OCI-M2 (cell line): ENCODE results near the gene SNAPIN.
"Not testable (repeated sequence)": the region's sequence is repeated elsewhere in the genome, so short reads cannot be mapped to it uniquely, and the experiment has no call there.

Experiments used
- DNase-seq: peaks from one replicate; lab custom pipeline; 2025; ENCODE audit not compliant: unreplicated experiment; lab: John Stamatoyannopoulos, UW

SNAPIN gene

GRCh38 chr1:153626904-153627714 lies 31.4 kb upstream of the SNAPIN start, which contains the start of gene S100A13:
S100A13 (minus strand) TSS chr1:153627505; CDS start chr1:153626472, 1,033 bp downstream.
- DNase-seq, result peak; percentile 29

GRCh38 chr1:153627715-153628626 lies 30.5 kb upstream of the SNAPIN start, which contains the start of gene S100A1:
S100A1 (plus strand) TSS chr1:153628434; CDS start chr1:153630522, 2,088 bp downstream.
- no peak for DNase-seq

DNA sequence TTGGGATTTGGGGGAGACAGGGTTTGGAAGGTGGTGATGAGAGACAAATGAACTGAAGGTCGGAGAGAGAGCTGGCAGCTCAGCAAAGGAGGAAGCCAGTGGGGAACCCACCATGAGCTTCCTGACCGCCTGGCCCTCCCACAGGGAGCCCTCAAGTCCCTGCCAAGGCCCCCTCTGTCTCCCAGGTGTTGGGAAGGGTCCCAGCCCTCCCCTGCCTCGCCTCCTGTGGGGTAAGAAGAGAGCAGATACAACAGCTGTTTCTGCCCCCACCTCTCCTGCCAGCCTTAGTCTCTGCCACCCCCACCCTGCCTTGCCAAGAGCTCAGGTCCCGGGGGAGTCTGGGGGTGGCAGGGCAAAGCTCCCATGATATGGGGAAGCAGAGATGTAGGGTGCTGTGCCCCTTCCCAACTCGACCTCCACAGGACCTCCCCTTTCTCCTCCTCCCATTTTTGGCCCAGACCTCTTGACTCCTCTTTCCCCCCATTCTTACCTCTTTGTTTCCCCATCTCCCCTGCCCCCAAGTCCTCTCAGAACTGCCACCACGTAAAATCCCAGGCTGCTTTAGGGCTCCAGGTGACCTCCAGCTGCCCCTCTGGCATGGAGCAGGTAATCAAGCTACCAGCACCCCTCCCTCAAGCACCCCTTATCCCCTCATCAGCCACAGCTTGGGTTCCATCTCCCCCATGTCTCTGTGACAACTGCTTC lies 29.7 kb upstream of the SNAPIN start:
- DNase-seq, result no peak

GRCh38 chr1:153629343-153629665 lies 29.2 kb upstream of the SNAPIN start:
- no peak for DNase-seq

- no peak for DNase-seq
Measured at GRCh38 chr1:153629971-153630370, 28.5 kb upstream of the SNAPIN start.

- no peak for DNase-seq
Measured at GRCh38 chr1:153630384-153630783, 28.1 kb upstream of the SNAPIN start.

GRCh38 chr1:153631047-153632022 lies 27.2 kb upstream of the SNAPIN start:
- DNase-seq, result no peak

GRCh38 chr1:153633161-153633753 lies 25.2 kb upstream of the SNAPIN start:
- no peak for DNase-seq

- DNase-seq, result peak; percentile 91
Measured at GRCh38 chr1:153633754-153634665, 24.5 kb upstream of the SNAPIN start, which contains the start of gene CHTOP. CHTOP (plus strand) TSS chr1:153634066; CDS start chr1:153636589, 2,523 bp downstream.

DNA sequence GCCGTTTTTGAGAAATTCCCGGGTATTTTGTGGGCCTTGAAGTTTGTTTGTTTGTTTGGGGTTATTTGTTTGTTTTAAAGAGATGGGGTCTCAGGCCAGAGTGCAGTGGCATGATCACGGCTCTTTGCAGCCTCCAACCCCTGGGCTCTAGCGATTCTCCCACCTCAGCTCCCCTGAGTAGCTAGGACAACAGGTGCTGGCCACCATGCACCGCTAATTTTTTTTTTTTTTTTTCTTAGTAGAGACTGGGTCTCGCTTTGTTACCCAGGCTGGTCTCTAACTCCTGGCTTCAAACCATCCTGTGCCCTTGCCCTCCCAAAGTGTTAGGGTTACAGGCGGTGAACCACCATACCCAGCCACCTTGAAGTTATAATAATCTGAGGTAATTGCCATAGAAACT lies 22.6 kb upstream of the SNAPIN start:
- DNase-seq, result no peak

DNA sequence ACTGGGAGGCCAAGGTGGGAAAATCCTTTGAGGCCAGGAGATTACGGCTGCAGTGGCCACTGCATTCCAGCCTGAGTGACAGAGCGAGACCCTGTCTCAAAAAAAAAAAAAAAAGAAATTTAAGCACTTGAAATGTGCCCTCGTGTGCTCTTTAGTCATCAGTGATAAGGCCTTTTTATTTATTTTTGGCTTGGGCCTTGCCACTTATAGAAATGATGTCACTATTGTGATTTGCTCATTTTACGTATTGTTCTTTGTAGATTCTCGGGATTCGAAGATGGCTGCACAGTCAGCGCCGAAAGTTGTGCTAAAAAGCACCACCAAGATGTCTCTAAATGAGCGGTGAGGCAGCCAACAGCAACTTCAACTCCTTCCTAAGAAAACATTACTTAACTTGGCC lies 22.2 kb upstream of the SNAPIN start:
- no peak for DNase-seq

- no peak for DNase-seq
Measured at GRCh38 chr1:153638261-153638660, 20.2 kb upstream of the SNAPIN start.

DNA sequence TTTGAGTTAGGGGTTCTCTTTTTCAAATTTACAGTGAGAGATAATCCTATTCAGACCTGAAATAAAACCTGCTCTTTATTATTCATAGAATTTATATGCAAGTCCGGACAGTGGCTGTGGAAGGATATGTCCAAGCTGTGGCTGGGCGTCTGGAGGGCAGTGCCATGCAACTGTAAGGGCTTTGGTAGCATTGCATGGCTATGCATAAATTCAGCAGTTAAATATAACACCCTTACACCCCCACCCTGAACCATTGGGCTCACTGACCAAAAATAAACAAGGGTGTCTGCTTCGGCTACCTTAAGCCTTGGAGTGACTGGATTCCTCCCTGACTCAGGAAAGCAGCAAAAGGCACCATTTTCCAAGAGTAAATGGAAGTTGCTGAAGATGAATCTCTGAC lies 19.2 kb upstream of the SNAPIN start:
- no peak for DNase-seq

- DNase-seq, result not testable (repeated sequence)
Measured at GRCh38 chr1:153640213-153640612, 18.3 kb upstream of the SNAPIN start.

DNA sequence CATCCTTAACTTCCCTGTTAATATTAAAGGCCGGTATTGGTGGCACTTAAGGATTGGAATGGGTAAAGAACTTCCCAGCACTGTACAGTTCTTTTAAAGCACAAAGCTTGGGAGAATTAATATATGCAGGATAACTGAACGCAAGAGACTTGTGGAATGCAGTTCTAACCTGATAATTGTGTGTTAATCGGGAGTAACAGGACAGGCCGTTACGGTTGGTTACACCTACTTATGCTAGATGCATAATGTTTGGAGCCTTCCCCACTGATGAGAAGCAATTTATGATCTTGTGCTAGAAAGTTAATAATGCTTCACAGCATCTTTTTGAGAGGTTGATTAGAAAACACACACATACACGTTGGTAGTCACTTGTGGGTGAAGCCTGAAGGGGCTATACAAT lies 17.6 kb upstream of the SNAPIN start:
- DNase-seq, result no peak

DNA sequence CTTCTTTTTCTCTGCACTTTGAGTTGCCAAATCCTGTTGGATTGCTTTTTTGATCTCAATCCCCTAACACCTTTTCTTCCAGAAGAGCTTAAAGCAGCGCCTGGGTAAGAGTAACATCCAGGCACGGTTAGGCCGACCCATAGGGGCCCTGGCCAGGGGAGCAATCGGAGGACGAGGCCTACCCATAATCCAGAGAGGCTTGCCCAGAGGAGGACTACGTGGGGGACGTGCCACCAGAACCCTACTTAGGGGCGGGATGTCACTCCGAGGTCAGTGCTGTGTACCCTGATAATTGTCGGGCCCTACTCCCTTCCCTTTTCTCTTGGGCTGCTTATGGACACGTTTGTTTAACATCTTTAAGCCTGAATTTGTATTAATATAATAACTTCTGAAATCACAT lies 16.3 kb upstream of the SNAPIN start:
- DNase-seq, result no peak

- DNase-seq, result no peak
Measured at GRCh38 chr1:153643100-153643499, 15.4 kb upstream of the SNAPIN start.

DNA sequence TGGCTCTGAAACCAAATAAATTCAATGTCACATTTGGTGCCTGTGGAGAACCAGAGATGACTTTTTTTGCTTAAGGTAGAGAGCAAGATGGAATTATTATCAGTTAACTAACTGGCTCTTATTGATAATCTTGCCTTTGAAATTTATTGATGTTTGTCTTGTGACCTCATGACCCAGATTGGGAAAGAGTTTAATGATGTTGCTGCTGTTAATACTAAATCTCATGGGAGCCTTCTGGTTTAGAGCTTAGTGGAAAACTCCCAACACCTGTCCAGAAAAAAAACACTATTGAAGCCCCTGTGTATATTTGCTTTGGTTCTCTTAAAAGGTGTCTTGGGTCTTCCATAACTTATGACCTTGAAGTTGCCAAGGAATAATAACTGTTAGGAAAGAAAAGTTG lies 14.7 kb upstream of the SNAPIN start:
- DNase-seq, result no peak
